Stimulated activated CD4-positive, alpha-beta T cell treated with anti-CD3 and anti-CD28 coated beads, Interleukin-1b, Interleukin-23, amount 100 ng/mL, for 24 hours (primary cell): ENCODE data around the gene LMOD1.
"Not testable (repeated sequence)": the region's sequence is repeated elsewhere in the genome, so short reads cannot be mapped to it uniquely, and the experiment has no call there.

Source experiments
- DNase-seq, 4 experiments: peaks; one replicate each; pipeline ENCODE4 v3.0.0-alpha.2; 2020; ENCODE audit warnings: low read depth in 4 of 4, low spot score in 1 of 4

LMOD1 gene

DNA sequence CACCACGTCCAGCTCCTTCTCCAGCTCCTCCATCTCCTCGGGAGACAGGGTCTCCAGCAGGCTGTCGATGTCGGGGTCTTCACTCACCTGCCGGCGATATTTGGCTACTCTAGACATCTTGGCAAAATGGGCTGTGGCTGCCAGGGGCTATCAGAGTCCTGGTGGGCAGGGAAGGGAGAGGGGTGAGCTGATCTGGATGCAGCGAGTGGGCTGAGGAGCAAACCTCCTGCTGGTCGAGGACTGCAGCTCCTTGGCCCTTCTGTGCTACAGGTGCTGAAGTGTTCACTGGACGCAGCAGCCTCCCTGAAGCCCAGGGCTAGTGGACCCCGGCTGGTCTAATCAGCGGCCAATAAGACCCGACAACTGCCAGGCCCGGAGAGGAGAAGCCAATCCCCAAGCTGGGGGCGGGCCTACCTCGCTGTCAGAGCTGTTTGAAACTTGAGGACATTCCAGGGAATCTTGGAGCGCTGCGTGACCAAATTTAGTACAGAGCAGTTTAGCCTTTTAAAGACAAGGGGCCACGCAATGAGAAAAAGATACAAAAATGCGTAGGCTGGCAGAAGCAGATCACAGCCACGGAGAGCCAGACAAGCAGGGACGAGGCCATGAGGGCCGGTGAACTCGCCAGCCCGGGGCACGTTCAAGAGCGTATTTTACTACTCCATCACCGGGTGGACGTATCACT, at the start of gene LMOD1:
TSS of gene LMOD1 (minus strand) at position 325 of the 685 bp plus-strand sequence. CDS start at position 117, 208 bp downstream.
- DNase-seq = no peak

- DNase-seq = no peak
Observed at GRCh38 chr1:201990427-201990826, 44.1 kb upstream of the LMOD1 start.

- DNase-seq = no peak
Observed at GRCh38 chr1:201989354-201990128, 43.2 kb upstream of the LMOD1 start.

DNA sequence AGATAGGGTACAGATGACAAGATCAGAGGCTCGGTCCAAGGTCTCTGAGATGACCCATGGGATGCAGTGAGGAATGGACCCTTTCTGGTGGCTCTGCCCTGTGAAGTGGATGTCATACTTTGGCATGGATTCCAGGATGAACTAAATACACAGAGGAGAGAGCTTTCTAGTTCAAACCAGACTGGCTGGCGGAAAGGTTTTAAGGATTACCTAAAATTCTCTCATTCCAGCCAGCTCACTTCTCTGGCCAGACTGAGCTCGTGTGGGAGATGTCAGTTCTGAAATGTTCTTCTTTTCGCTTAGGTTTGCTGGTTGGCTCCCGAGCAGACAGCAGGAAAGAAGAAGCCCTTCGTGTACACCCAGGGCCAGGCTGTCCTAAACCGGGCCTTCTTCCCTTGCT, 42.3 kb upstream of the LMOD1 start:
- DNase-seq = no peak

DNA sequence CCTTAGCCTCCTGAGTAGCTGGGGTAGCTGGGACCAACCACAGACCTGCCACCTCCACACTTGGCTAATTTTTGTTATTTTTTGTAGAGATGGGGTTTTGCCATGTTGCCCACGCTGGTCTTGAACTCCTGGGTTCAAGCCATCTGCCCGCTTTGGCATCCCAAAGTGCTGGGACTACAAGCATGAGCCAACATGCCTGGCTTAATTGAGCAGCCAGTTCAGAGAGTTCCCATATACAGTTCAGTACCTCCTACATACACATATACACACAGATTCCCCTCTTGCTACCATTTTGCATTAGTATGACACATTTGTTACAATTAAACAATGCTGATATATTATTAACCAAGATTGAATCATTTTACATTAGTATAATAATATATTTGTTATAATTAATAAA, 39.0 kb upstream of the LMOD1 start:
- DNase-seq = no peak

DNA sequence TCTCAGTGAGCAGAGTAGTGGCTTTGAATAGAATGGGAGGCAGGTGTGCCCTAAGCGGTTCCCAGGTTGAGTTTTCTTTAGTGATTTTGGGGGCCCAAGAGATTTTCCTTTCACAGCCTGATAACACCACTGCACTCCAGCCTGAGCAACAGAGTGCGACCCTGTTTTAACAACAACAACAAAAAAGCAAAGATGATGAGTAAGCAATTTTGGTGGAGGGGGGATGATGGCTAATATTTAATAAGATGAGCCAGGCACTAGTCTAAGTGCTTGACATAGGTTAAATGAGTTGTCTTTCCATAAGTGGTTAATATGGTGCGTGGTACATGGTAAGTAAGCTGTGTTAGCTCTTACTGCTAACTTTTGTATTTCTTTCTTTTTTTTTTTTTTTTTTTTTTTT, 38.1 kb upstream of the LMOD1 start:
- DNase-seq = no peak

- DNase-seq = no peak
Observed at GRCh38 chr1:201983380-201983805, 37.0 kb upstream of the LMOD1 start.

DNA sequence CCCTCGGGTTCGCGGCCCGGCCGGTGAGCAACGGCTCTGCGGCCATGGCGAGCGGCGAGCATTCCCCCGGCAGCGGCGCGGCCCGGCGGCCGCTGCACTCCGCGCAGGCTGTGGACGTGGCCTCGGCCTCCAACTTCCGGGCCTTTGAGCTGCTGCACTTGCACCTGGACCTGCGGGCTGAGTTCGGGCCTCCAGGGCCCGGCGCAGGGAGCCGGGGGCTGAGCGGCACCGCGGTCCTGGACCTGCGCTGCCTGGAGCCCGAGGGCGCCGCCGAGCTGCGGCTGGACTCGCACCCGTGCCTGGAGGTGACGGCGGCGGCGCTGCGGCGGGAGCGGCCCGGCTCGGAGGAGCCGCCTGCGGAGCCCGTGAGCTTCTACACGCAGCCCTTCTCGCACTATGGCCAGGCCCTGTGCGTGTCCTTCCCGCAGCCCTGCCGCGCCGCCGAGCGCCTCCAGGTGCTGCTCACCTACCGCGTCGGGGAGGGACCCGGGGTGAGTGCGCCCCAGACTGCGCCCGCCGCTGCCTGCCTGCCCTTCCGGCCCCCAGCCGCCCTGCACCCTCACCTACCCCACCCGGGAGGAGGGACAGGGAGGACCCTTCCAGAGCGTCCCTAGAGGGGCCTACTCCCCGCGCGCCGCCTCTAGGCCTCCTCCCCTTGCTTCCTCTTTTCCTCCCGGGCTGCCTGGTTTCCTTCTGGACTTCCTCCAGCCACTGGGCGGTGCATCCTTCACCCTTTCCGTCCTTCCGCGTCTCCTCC, 36.5 kb upstream of the LMOD1 start, which contains the start of gene RNPEP:
TSS of gene RNPEP (plus strand) at position 26 of the 757 bp plus-strand sequence. CDS start at position 45, 19 bp downstream.
- peak in 3 of 4 experiments; percentile 17 to 38 (median 19) for DNase-seq

- DNase-seq = peak; percentile 25 to 63 (median 45)
Observed at GRCh38 chr1:201982082-201982622, 35.8 kb upstream of the LMOD1 start.

- DNase-seq = no peak
Observed at GRCh38 chr1:201970334-201971159, 24.2 kb upstream of the LMOD1 start.

GRCh38 chr1:201968202-201968925, 22.0 kb upstream of the LMOD1 start:
- no peak for DNase-seq

DNA sequence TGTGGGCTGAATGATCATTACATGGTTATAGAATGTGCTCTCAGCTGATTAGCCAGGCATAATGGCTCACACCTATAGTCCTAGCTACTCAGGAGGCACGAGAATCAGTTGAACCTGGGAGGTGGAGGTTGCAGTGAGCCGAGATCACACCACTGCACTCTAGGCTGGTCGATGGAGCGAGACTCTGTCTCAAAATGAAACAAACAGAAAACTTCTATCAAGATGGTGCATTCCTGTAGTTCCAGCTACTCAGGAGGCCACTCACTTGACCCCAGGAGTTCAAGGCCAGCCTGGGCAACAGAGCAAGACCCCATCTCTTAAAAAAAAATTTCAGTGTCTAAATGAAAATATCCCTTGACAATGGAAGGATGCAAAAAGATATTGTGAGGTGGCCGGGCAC, 19.8 kb upstream of the LMOD1 start:
- no peak for DNase-seq

DNA sequence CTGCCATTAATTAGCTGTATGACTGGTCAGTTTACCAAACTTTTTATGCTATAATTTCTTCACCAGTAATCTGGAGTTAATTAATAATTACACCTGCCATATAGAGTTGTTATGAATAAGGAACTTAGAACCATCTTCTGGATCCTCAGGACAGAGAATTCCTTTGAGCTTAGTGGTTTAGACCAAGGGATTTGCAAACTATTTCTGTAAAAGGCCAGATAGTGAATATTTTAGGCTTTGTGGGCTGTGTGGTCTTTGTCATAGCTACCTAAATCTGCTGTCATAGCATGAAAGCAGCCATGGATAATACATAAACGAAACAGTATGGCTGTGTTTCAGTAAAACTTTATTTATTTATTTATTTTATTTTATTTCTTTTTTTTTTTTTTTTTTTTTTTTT, 17.9 kb upstream of the LMOD1 start:
- no peak for DNase-seq

GRCh38 chr1:201962382-201962781, 16.0 kb upstream of the LMOD1 start:
- DNase-seq = not testable (repeated sequence)

DNA sequence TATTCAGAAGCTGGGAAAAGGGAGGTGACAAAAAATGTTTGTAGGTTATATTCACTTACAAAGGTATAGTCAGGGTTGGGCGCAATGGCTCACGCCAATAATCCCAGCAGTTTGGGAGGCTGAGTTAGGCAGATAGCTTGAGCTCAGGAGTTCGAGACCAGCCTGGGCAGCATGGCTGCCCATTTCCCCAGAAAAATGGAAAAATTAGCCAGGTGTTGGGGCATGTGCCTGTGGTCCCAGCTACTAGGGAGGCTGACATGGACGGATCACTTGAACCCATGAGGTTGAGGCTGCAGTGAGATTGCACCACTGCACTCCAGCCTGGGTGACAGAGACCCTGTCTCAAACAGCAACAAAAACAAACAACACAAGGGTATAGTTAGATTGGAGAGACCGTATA, 12.0 kb upstream of the LMOD1 start:
- no peak for DNase-seq

- no peak for DNase-seq
Observed at GRCh38 chr1:201955729-201956143, 9.4 kb upstream of the LMOD1 start.

GRCh38 chr1:201955009-201955728, 8.8 kb upstream of the LMOD1 start, which contains the start of gene TIMM17A:
Gene TIMM17A (plus strand): TSS chr1:201955503. CDS start chr1:201955527, 24 bp downstream.
- DNase-seq = peak; percentile 74 to 92 (median 82)

GRCh38 chr1:201954263-201955008, 8.1 kb upstream of the LMOD1 start:
- DNase-seq = peak in 1 of 4 experiments; percentile 2
